Thyroid gland (tissue), 4 donors: Measurements from ENCODE around the gene RNF44. TPM values are rescaled to one million over a fixed set of nuclear protein-coding genes. Genes with fewer than 3 reads are reported as not detected.
A peak's percentile ranks its signal among the peaks of the same experiment; 100 is the strongest.

Source experiments
- DNase-seq, 2 donors: peaks; one replicate each; pipeline ENCODE4 v3.0.0-alpha.2; 2019
- H3K27ac ChIP-seq, 3 donors: fragments of 200-600 bp; sonication (generic); 1 replicate in 2 of 3; 2 replicates in 1 of 3; pipeline ENCODE4 v1.5.1; 2016 to 2019; ENCODE audit warnings: mild to moderate bottlenecking in 1 of 3, moderate library complexity in 1 of 3
- H3K27me3 ChIP-seq: fragments of 200-600 bp; sonication (generic); one replicate; pipeline ENCODE4 v1.5.1; 2019
- H3K36me3 ChIP-seq, 2 donors: fragments of 200-600 bp; sonication (generic); one replicate each; pipeline ENCODE4 v1.5.1; 2016 to 2019
- H3K4me1 ChIP-seq, 2 donors: fragments of 200-600 bp; sonication (generic); one replicate each; pipeline ENCODE4 v1.5.1; 2017 to 2019
- H3K4me3 ChIP-seq, 3 donors: fragments of 200-600 bp; sonication (generic); replicated peaks in 1 of 3; 1 replicate in 2 of 3; 2 replicates in 1 of 3; pipeline ENCODE4 v1.5.1; 2016; ENCODE audit warnings: mild to moderate bottlenecking in 1 of 3
- H3K9me3 ChIP-seq: fragments of 200-600 bp; sonication (generic); one replicate; pipeline ENCODE4 v1.5.1; 2017
- CTCF ChIP-seq, 6 experiments: fragments of 200-600 bp in 3 of 6; fragments of 450-650 bp in 3 of 6; sonication (generic) in 3 of 6; IDR thresholded peaks; one replicate each; pipeline ENCODE4 v1.5.1; 2016 to 2019; ENCODE audit warnings: antibody characterized with exemption in 6 of 6, mild to moderate bottlenecking in 2 of 6, inconsistent platforms in 1 of 6, moderate library complexity in 1 of 6
- POLR2A ChIP-seq, 2 donors: fragments of 450-650 bp; IDR thresholded peaks; one replicate each; pipeline ENCODE4 v1.6.1; 2017; ENCODE audit warnings: antibody characterized with exemption in 2 of 2, mild to moderate bottlenecking in 2 of 2, moderate library complexity in 1 of 2
- WGBS, 2 donors: methylation state at CpG; one replicate each; pipeline ENCODE4 v1.1.5; 2017; 5-methylcytosine and 5-hydroxymethylcytosine counted together
- intact Hi-C: fragments of 100-400 bp; cut with DNase I; formaldehyde crosslinking; loops from one replicate; pipeline ENCODE4 v1.15.1; 2023
- total RNA-seq, 4 donors: library from RNA; depleted of rRNA; stranded (reverse); fragments of >200 nt; gene quantifications; one replicate each; pipeline ENCODE4 v1.2.3, GENCODE V29; 2016

The RNF44 gene
- total RNA-seq, 4 donors from 2014 or later = 12.1 to 27.3 (median 22.4) TPM

- Histone ChIP-seq H3K36me3 (no peaks in the 10 kb centered on the region), H3K9me3 (no peaks in the 10 kb centered on the region), H3K27me3 (no peaks in the 10 kb centered on the region), H3K27ac (no peak overlapping the region), H3K4me3 (no peak overlapping the region), H3K4me1 (peaks cover 17 to 31% of the 10 kb centered on the region in 2 donors)
- TF ChIP-seq POLR2A (IDR thresholded peaks at IDR 0.05) = no peak
- no peak for TF ChIP-seq CTCF (IDR thresholded peaks at IDR 0.05)
- 90% methylated on average over 6 to 8 of the region's 8 CpGs for WGBS, 2 donors
- intact Hi-C loops = loop anchor here (5.0 to 10.0 kb wide), 2 partner anchors 96 to 123 kb away; partner anchors contain the start of genes CLTB and FAF2
- no peak for DNase-seq
Measured at GRCh38 chr5:176540476-176540899, 3.3 kb upstream of the RNF44 start.

GRCh38 chr5:176538989-176539384 lies 1.8 kb upstream of the RNF44 start:
- Histone ChIP-seq H3K4me1 (peaks cover 25 to 43% of the 10 kb centered on the region in 2 donors), H3K27ac (no peak overlapping the region), H3K27me3 (no peaks in the 10 kb centered on the region), H3K9me3 (no peaks in the 10 kb centered on the region), H3K36me3 (no peaks in the 10 kb centered on the region), H3K4me3 (no peak overlapping the region)
- intact Hi-C loops = no loop called here
- no peak for DNase-seq
- 57 to 67% methylated on average over 5 of the region's 5 CpGs for WGBS, 2 donors
- no peak for TF ChIP-seq POLR2A (IDR thresholded peaks at IDR 0.05)
- no peak for TF ChIP-seq CTCF (IDR thresholded peaks at IDR 0.05)

GRCh38 chr5:176538230-176538988 lies 1.2 kb upstream of the RNF44 start:
- H3K36me3 ChIP-seq = no peaks in the 10 kb centered on the region
- intact Hi-C loops = no loop called here

GRCh38 chr5:176537554-176538229 lies 490 bp upstream of the RNF44 start:
- H3K9me3 ChIP-seq = no peaks in the 10 kb centered on the region
- H3K36me3 ChIP-seq = no peaks in the 10 kb centered on the region
- 0 to 1% methylated on average over 30 to 43 of the region's 43 CpGs for whole genome bisulfite sequencing, 2 donors
- peak overlapping the region; percentile 90 to 97 (median 96) for H3K27ac ChIP-seq
- peaks cover 37 to 55% of the 10 kb centered on the region in 2 donors for H3K4me1 ChIP-seq
- intact Hi-C loops = no loop called here
- H3K4me3 ChIP-seq = peak overlapping the region; percentile 68 to 92 (median 68)
- DNase-seq = peak; percentile 99 to 100
- TF ChIP-seq POLR2A (IDR thresholded peaks at IDR 0.05) = peak in 1 of 2 donors; percentile 76
- no peak for TF ChIP-seq CTCF (IDR thresholded peaks at IDR 0.05)
- H3K27me3 ChIP-seq = no peaks in the 10 kb centered on the region

More at GRCh38 chr5:176538230-176538988, 1.2 kb upstream of the RNF44 start:
- Histone ChIP-seq H3K4me1 (peaks cover 30 to 48% of the 10 kb centered on the region in 2 donors), H3K4me3 (peak overlapping the region in 1 of 3 donors; percentile 92), H3K9me3 (no peaks in the 10 kb centered on the region), H3K27me3 (no peaks in the 10 kb centered on the region), H3K27ac (peak overlapping the region; percentile 38 to 97 (median 96))
- no peak for DNase-seq
- 30 to 31% methylated on average over 13 of the region's 13 CpGs for WGBS, 2 donors
- no peak for TF ChIP-seq CTCF (IDR thresholded peaks at IDR 0.05)
- no peak for TF ChIP-seq POLR2A (IDR thresholded peaks at IDR 0.05)
